Measurements from ENCODE around the gene NAB2.
A peak's percentile ranks its signal among the peaks of the same experiment; 100 is the strongest.
"Not testable (repeated sequence)": the region's sequence is repeated elsewhere in the genome, so short reads cannot be mapped to it uniquely, and the experiment has no call there.

NAB2 gene

DNA sequence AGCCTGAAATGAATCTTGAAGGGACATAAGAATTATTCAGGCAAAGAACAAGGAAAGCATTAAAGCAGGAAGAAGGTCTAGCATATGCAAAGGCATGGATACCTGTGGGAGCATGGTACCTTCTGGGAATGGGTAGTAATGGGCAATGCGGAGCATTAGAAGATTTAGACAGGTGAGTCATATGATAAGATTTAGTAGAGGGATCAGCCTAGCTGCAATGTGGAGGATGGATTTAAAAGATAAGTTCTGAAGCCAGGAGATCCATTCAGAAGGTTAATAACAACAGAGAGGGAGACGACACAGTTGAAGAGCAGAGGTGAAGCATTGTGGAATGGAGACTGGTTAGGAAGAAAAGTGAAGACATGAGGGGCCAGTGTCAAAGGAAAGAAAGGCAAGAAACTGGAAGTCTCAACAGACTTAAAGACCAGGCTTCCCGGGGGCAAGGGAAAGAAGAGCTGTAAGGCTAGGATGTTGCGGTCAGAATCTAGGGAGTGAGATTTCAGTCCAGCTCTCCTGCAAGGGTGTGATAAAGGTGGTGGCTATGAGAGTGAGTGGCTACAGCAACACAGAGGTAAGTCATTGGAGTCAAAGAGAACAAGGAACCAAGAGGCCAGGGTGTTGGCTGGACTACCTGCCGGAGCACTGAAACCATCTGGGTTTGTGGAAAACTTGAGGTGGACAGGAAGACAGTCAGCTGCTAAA, 27.8 kb downstream of the NAB2 start:
- Histone ChIP-seq H3K9ac (ENCODE audit: low read length in 2 of 2) (no peak overlapping the region), H3K36me3 (ENCODE audit: control insufficient read depth in 2 of 2, insufficient read depth in 2 of 2, low read length in 2 of 2) (no peaks in the 10 kb centered on the region), H3K27me3 (ENCODE audit: control insufficient read depth in 1 of 2, insufficient read depth in 2 of 2, low read length in 2 of 2) (peaks cover 0 to 2% of the 10 kb centered on the region in 2 donors), H3K9me3 (ENCODE audit: control insufficient read depth in 2 of 2, low read length in 2 of 2) (no peaks in the 10 kb centered on the region), H3K4me1 (ENCODE audit: control insufficient read depth, insufficient read depth, low read length) (peaks cover 14% of the 10 kb centered on the region), H3K27ac (ENCODE audit: low read length) (no peak overlapping the region), H3K4me3 (ENCODE audit: low read length in 2 of 2) (no peak overlapping the region)

DNA sequence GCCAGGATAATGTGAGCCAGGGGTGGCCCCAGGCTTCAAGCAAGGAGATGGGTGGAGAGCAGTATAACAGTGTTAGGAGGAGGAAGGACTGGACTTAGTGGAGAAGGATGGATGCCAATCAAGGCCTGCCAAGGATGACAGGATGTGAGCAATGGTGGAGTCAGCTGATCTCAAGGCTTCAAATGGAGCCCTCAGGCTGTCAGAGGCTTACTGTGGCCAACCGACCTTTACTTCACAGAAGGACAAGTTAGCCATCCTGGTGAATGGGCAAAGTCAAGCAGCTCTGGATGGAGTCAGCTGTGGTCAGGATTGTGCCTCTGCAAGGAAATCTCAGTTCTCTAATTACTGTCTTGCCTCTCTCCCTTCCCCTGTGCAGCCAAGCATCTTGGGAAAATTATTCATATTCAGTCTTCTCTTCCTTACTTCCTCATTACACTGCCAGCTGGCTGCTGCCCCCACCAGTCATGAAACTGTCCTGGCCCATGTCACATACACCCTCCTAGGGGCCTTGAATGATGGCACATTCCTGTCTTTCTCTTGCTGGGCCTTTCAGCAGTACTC, 29.9 kb downstream of the NAB2 start:
- peaks cover 0 to 2% of the 10 kb centered on the region in 2 donors for H3K27me3 ChIP-seq (ENCODE audit: control insufficient read depth in 1 of 2, insufficient read depth in 2 of 2, low read length in 2 of 2)
- H3K9ac ChIP-seq (ENCODE audit: low read length in 2 of 2): no peak overlapping the region
- no peaks in the 10 kb centered on the region for H3K36me3 ChIP-seq (ENCODE audit: control insufficient read depth in 2 of 2, insufficient read depth in 2 of 2, low read length in 2 of 2)
- no peak overlapping the region for H3K27ac ChIP-seq (ENCODE audit: low read length)
- no peaks in the 10 kb centered on the region for H3K9me3 ChIP-seq (ENCODE audit: control insufficient read depth in 2 of 2, low read length in 2 of 2)
- H3K4me3 ChIP-seq (ENCODE audit: low read length in 2 of 2): no peak overlapping the region
- peaks cover 3% of the 10 kb centered on the region for H3K4me1 ChIP-seq (ENCODE audit: control insufficient read depth, insufficient read depth, low read length)

DNA sequence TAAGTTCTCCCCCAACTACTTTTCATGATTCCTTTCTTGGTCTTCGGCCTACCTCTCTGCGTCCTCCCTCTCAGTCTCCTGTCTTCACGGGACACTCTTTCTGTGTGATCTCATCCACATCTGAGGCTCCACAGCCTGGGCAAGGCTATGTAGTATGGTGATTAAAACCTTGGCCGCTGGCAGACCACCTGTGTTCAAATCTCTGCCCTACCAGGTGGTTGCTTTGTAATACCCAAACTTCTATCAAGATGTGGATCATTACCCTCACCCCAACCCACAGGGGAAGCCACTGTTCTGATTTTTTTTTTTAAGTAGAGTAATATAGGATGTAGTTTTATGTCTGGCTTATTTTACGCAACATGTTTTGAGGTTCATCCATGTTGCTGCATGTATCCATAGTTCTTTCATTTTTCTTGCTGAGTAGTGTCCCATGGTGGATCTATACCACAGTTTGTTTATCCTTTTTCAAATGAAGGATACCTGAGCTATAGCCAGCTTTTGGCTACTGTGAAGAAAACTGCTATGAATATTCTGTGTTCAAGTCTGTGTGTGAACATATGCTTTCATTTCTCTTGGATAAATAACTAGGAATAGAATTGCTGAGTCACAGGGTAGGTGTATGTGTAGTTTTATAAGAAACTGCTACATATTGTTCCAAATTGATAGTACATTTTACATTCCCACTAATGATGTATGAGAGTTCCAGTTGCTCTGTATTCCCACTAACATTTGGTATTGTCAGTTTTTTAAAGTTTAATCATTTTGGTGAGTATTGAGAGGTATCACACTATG, 30.6 kb downstream of the NAB2 start:
- Histone ChIP-seq H3K4me3 (ENCODE audit: low read length in 2 of 2) (no peak overlapping the region), H3K27me3 (ENCODE audit: control insufficient read depth in 1 of 2, insufficient read depth in 2 of 2, low read length in 2 of 2) (peaks cover 0 to 2% of the 10 kb centered on the region in 2 donors), H3K27ac (ENCODE audit: low read length) (no peak overlapping the region)

DNA sequence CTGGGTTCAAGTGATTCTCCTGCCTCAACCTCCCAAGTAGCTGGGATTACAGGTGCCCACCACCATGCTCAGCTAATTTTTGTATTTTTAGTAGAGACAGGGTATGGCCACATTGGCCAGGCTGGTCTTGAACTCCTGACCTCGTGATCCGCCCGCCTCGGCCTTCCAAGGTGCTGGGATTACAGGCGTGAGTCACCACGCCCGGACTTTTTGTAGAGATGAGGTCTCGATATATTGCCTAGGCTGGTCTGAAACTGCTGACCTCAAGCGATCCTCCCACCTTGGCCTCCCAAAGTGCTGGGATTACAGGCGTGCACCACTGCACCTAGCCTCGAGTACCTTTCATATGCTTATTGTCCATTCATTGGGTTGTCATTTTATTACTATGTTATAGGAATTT, 31.8 kb downstream of the NAB2 start:
- H3K4me3 ChIP-seq (ENCODE audit: low read length in 2 of 2); H3K9ac ChIP-seq (ENCODE audit: low read length in 2 of 2); H3K9me3 ChIP-seq (ENCODE audit: control insufficient read depth in 2 of 2, low read length in 2 of 2); H3K27me3 ChIP-seq (ENCODE audit: control insufficient read depth in 1 of 2, insufficient read depth in 2 of 2, low read length in 2 of 2); H3K27ac ChIP-seq (ENCODE audit: low read length); H3K36me3 ChIP-seq (ENCODE audit: control insufficient read depth in 2 of 2, insufficient read depth in 2 of 2, low read length in 2 of 2); H3K4me1 ChIP-seq (ENCODE audit: control insufficient read depth, insufficient read depth, low read length): not testable (repeated sequence)

More for the DNA sequence above, 30.6 kb downstream of the NAB2 start:
- Histone ChIP-seq H3K36me3 (ENCODE audit: control insufficient read depth in 2 of 2, insufficient read depth in 2 of 2, low read length in 2 of 2) (no peaks in the 10 kb centered on the region), H3K9me3 (ENCODE audit: control insufficient read depth in 2 of 2, low read length in 2 of 2) (no peaks in the 10 kb centered on the region), H3K4me1 (ENCODE audit: control insufficient read depth, insufficient read depth, low read length) (peaks cover 3% of the 10 kb centered on the region), H3K9ac (ENCODE audit: low read length in 2 of 2) (no peak overlapping the region)

DNA sequence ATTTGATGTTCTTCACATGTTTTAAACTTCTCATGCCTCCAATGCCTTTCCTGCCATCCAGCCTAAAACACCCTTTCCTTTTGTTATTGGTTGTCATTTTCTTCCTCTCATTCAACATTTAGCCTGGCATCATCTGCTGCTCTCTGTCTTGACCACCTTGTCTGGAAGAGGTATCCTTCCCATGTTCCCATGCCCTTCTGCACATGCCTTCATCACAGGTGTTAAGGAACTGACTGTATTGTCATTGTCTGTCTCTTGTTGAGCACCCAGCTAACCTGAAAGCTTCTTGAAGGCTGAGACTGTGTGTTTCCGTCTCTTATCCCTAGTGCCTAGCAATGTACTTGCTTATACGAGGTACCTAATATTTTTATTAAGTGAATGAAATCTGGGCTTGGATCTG, 34.9 kb downstream of the NAB2 start:
- Histone ChIP-seq H3K9me3 (ENCODE audit: control insufficient read depth in 2 of 2, low read length in 2 of 2) (no peaks in the 10 kb centered on the region), H3K9ac (ENCODE audit: low read length in 2 of 2) (no peak overlapping the region), H3K4me3 (ENCODE audit: low read length in 2 of 2) (no peak overlapping the region), H3K27me3 (ENCODE audit: control insufficient read depth in 1 of 2, insufficient read depth in 2 of 2, low read length in 2 of 2) (no peaks in the 10 kb centered on the region), H3K36me3 (ENCODE audit: control insufficient read depth in 2 of 2, insufficient read depth in 2 of 2, low read length in 2 of 2) (no peaks in the 10 kb centered on the region), H3K4me1 (ENCODE audit: control insufficient read depth, insufficient read depth, low read length) (peaks cover 12% of the 10 kb centered on the region), H3K27ac (ENCODE audit: low read length) (no peak overlapping the region)

DNA sequence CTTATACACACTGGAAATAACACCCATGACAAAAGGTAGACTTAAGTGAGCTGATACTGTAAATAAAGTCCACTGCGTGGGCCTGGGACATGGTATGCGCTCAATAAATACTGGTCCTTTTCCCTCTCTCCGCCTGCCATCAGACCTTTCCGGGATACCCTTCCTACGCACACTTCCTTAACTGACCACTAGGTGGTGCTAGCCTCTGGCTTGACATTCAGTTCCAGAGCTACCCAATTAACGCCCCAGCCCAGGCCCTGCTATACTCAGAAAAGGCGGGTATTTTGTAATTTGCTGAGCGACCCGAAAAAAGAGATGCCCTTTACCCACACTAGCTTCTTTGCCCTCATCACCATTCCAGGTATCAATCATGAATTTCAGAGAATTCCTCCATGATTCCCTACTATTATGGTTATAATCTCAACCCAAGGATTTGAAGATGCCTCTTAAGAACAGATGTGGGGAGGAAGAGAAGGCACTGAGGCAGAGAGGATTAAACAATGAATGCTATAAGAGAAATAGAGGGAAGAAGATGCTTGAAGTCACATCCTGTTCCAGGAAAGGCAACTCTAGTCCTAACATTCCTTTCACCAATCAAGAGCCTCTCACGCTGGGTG, 35.5 kb downstream of the NAB2 start:
- no peak overlapping the region for H3K9ac ChIP-seq (ENCODE audit: low read length in 2 of 2)
- H3K27me3 ChIP-seq (ENCODE audit: control insufficient read depth in 1 of 2, insufficient read depth in 2 of 2, low read length in 2 of 2): no peaks in the 10 kb centered on the region
- H3K36me3 ChIP-seq (ENCODE audit: control insufficient read depth in 2 of 2, insufficient read depth in 2 of 2, low read length in 2 of 2): no peaks in the 10 kb centered on the region
- peaks cover 13% of the 10 kb centered on the region for H3K4me1 ChIP-seq (ENCODE audit: control insufficient read depth, insufficient read depth, low read length)
- H3K27ac ChIP-seq (ENCODE audit: low read length): no peak overlapping the region
- no peaks in the 10 kb centered on the region for H3K9me3 ChIP-seq (ENCODE audit: control insufficient read depth in 2 of 2, low read length in 2 of 2)
- no peak overlapping the region for H3K4me3 ChIP-seq (ENCODE audit: low read length in 2 of 2)

DNA sequence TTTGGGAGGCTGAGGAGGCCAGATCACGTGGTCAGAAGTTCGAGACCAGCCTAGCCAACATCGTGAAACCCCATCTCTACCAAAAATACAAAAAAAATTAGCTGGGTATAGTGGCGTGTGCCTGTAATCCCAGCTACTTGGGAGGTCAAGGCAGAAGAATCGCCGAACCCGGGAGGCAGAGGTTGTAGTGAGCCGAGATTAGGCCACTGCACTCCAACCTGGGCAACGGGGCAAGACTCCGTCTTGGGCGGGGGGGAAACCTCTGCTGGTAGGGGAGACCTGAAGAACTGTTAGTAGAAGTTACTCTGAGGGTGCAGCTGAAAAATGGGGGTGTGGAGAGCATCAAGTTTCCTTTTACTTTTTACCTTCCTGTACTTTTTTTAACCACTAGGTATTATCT, 37.1 kb downstream of the NAB2 start:
- Histone ChIP-seq H3K4me1 (ENCODE audit: control insufficient read depth, insufficient read depth, low read length) (peaks cover 24% of the 10 kb centered on the region), H3K9me3 (ENCODE audit: control insufficient read depth in 2 of 2, low read length in 2 of 2) (no peaks in the 10 kb centered on the region), H3K4me3 (ENCODE audit: low read length in 2 of 2) (no peak overlapping the region), H3K27ac (ENCODE audit: low read length) (no peak overlapping the region), H3K27me3 (ENCODE audit: control insufficient read depth in 1 of 2, insufficient read depth in 2 of 2, low read length in 2 of 2) (no peaks in the 10 kb centered on the region), H3K9ac (ENCODE audit: low read length in 2 of 2) (no peak overlapping the region), H3K36me3 (ENCODE audit: control insufficient read depth in 2 of 2, insufficient read depth in 2 of 2, low read length in 2 of 2) (no peaks in the 10 kb centered on the region)

DNA sequence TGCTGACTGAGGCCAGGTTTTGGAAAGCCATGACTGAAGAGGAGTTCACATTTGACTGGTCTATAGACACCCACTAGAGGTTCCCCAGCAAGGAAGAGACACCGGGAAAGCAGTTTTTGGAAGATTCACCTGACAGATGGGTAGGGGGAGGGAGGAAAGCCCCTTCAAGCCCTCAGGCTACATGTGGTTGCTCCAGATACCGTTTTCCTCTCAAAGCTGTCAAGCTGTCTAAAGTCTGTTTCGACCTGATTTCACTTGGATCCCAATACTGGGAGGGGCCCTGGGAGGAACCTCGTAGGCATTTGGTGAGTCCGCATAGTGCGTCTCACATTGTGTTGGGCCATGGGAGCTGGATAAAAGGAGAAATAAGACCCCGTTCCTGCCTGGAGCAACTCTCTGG, 37.6 kb downstream of the NAB2 start:
- Histone ChIP-seq H3K9me3 (ENCODE audit: control insufficient read depth in 2 of 2, low read length in 2 of 2) (no peaks in the 10 kb centered on the region), H3K4me3 (ENCODE audit: low read length in 2 of 2) (peak overlapping the region in 1 of 2 donors; percentile 90), H3K36me3 (ENCODE audit: control insufficient read depth in 2 of 2, insufficient read depth in 2 of 2, low read length in 2 of 2) (no peaks in the 10 kb centered on the region), H3K27ac (ENCODE audit: low read length) (peak overlapping the region; percentile 97), H3K4me1 (ENCODE audit: control insufficient read depth, insufficient read depth, low read length) (peaks cover 27% of the 10 kb centered on the region), H3K9ac (ENCODE audit: low read length in 2 of 2) (peak overlapping the region; percentile 47 to 81), H3K27me3 (ENCODE audit: control insufficient read depth in 1 of 2, insufficient read depth in 2 of 2, low read length in 2 of 2) (no peaks in the 10 kb centered on the region)

DNA sequence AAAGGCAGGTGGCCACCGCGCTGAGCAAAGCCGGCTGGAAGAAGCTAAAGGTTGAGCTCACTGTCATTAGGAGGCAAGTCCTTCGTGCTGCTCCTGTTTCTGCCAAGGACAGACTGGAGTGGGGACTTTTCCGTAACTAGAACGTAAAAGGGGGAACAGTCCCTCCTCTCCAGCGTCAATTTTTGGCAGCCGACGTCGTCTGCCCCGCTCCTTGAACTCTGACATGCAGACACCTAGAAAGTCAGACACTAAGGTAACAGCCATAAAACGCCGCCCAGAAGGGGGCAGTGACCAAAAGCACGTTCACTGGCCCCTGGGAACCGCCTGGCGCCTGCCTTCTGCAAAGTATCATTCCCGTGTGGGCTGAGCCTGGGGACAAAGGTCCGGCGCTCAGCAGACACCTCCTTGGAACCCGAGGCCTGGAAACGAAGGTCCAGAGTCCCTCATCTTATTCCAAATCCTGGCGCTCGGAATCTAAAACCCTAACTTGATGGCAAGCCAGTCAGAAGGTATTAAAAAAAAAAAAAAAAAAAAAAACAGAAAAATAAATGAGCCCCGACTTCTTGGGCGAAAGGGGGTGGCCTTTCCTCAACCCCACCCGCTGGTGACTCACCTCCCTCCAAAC, 38.3 kb downstream of the NAB2 start:
- H3K27me3 ChIP-seq (ENCODE audit: control insufficient read depth in 1 of 2, insufficient read depth in 2 of 2, low read length in 2 of 2): no peaks in the 10 kb centered on the region
- peak overlapping the region; percentile 75 to 90 for H3K4me3 ChIP-seq (ENCODE audit: low read length in 2 of 2)
- peaks cover 33% of the 10 kb centered on the region for H3K4me1 ChIP-seq (ENCODE audit: control insufficient read depth, insufficient read depth, low read length)
- peak overlapping the region; percentile 58 to 81 for H3K9ac ChIP-seq (ENCODE audit: low read length in 2 of 2)
- H3K36me3 ChIP-seq (ENCODE audit: control insufficient read depth in 2 of 2, insufficient read depth in 2 of 2, low read length in 2 of 2): no peaks in the 10 kb centered on the region
- peak overlapping the region; percentile 97 for H3K27ac ChIP-seq (ENCODE audit: low read length)
- H3K9me3 ChIP-seq (ENCODE audit: control insufficient read depth in 2 of 2, low read length in 2 of 2): no peaks in the 10 kb centered on the region

DNA sequence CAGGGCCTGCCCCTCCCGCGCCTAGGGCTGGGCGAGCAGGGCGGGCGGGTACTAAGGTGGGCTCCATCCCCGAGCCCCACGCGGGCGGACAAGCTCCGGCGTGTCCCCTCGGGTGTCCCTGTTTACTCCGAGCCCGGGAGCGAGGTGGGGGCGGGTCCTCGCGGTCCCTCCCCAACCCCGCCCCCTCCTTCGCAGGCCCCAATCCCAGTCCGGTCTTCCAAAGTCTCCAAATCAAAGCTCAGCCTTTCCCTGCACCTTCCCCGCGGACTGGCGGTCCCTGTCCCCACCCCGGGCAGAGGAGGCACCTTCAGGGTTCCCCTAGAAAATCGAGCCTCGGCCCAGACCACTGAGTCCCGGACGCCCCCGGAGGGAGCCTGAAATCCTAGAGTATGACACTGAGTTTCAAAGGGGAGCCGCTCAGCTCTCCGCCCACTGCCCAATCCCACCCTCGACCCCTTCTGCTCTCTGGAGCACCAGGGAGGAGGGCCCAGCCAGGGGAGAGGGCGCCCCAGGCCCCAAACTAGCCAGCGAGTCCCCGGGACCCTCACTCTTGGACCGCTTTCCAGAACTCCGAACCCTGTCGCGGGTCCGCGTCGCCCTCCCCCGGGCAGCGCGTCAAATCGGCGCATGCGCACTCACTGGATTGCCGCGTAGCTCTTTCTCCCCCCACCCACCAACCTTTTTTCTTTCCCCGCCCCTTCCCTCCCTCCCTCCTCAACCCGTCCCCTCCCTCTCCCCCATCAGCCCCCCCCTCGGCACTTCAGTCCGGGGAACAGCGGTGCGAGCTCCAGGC, 39.0 kb downstream of the NAB2 start, which contains the start of gene LRP1:
TSS of gene LRP1 (plus strand) at position 758 of the 793 bp plus-strand sequence. CDS start 482 bp downstream, outside the sequence.
- Histone ChIP-seq H3K36me3 (ENCODE audit: control insufficient read depth in 2 of 2, insufficient read depth in 2 of 2, low read length in 2 of 2) (no peaks in the 10 kb centered on the region), H3K4me1 (ENCODE audit: control insufficient read depth, insufficient read depth, low read length) (peaks cover 40% of the 10 kb centered on the region), H3K4me3 (ENCODE audit: low read length in 2 of 2) (peak within 1 kb of the TSS; percentile 80 to 90), H3K27me3 (ENCODE audit: control insufficient read depth in 1 of 2, insufficient read depth in 2 of 2, low read length in 2 of 2) (no peaks in the 10 kb centered on the region), H3K27ac (ENCODE audit: low read length) (peak within 1 kb of the TSS; percentile 97), H3K9me3 (ENCODE audit: control insufficient read depth in 2 of 2, low read length in 2 of 2) (no peaks in the 10 kb centered on the region), H3K9ac (ENCODE audit: low read length in 2 of 2) (peak within 1 kb of the TSS; percentile 81 to 91)
